ENCODE results near the gene CHTOP. TPM values are rescaled to one million over a fixed set of nuclear protein-coding genes. Genes with fewer than 3 reads are reported as not detected.
A peak's percentile ranks its signal among the peaks of the same experiment; 100 is the strongest.

The CHTOP gene
- total and polyA plus RNA-seq, 8 donors, result 54.5 to 125 (median 113) TPM

- peak overlapping the region in 1 of 2 donors; percentile 65 for H3K27ac ChIP-seq
- H3K9me3 ChIP-seq, result no peaks in the 10 kb centered on the region
- no peak overlapping the region for H3K4me3 ChIP-seq
- no peaks in the 10 kb centered on the region for H3K27me3 ChIP-seq
- TF ChIP-seq, protein P1, sequence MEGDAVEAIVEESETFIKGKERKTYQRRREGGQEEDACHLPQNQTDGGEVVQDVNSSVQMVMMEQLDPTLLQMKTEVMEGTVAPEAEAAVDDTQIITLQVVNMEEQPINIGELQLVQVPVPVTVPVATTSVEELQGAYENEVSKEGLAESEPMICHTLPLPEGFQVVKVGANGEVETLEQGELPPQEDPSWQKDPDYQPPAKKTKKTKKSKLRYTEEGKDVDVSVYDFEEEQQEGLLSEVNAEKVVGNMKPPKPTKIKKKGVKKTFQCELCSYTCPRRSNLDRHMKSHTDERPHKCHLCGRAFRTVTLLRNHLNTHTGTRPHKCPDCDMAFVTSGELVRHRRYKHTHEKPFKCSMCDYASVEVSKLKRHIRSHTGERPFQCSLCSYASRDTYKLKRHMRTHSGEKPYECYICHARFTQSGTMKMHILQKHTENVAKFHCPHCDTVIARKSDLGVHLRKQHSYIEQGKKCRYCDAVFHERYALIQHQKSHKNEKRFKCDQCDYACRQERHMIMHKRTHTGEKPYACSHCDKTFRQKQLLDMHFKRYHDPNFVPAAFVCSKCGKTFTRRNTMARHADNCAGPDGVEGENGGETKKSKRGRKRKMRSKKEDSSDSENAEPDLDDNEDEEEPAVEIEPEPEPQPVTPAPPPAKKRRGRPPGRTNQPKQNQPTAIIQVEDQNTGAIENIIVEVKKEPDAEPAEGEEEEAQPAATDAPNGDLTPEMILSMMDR (IDR thresholded peaks at IDR 0.05), result no peak
- H3K4me1 ChIP-seq, result peaks cover 0 to 41% of the 10 kb centered on the region in 2 donors
- intact Hi-C loops (cut with DNase I), result no loop called here
- DNase-seq, result no peak
- ATAC-seq, result peak; percentile 66
- peaks cover 0 to 59% of the 10 kb centered on the region in 2 donors for H3K36me3 ChIP-seq
These were observed 12.9 kb downstream of the CHTOP start for GRCh38 chr1:153646672-153647345.

DNA sequence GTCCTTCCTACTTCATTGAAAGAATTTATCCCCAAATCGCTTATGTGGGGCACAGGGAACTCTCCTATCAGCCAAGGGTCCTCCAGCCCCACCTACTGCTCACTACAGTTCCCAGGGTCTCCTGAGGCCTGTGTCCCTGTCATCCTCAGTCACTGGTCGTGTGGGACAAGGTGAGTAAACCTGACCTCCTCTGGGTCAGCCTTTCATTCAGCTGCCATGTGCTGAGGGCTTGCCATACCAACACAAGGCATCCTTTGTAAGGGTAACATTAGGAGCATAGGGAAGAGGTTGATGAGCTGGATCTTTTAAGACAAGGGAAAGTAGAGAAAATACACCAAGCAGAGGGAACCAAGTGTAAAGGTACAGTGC is 13.5 kb downstream of the CHTOP start:
- no peak for ATAC-seq
- TF ChIP-seq, protein P1 (IDR thresholded peaks at IDR 0.05), result no peak
- H3K9me3 ChIP-seq, result no peaks in the 10 kb centered on the region
- intact Hi-C loops (cut with DNase I), result no loop called here
- H3K4me1 ChIP-seq, result peaks cover 0 to 40% of the 10 kb centered on the region in 2 donors
- peaks cover 0 to 54% of the 10 kb centered on the region in 2 donors for H3K36me3 ChIP-seq
- H3K4me3 ChIP-seq, result no peak overlapping the region
- peak overlapping the region in 1 of 2 donors; percentile 65 for H3K27ac ChIP-seq
- DNase-seq, result no peak
- no peaks in the 10 kb centered on the region for H3K27me3 ChIP-seq

DNA sequence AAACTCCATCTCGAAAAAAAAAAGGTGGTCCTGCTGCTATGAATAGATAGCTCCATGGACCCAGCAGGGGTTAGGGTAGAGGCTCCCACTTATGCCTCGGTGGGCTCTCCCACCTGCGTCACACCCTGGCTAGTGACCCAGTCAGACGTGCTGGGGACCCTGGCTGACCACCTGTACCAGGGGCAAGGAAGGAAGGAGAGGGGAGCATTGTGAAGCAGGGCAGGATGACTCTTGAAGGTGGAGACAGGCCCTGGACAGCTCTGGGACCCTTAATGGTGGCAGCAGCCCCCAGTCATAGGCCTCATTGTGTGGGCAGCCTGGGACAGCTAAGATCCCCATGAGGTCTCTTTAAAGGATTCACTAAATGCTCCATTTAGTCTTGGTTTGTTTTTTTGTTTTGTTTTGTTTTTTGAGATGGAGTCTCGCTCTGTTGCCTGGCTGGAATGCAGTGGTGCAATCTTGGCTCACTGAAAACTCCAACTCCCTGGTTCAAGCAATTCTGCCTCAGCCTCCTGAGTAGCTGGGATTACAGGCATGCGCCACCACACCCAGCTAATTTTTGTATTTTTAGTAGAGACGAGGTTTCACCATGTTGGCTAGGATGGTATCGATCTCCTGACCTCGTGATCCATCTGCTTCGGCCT is 14.3 kb downstream of the CHTOP start:
- Histone ChIP-seq H3K9me3 (no peaks in the 10 kb centered on the region), H3K36me3 (peaks cover 0 to 46% of the 10 kb centered on the region in 2 donors), H3K4me1 (peaks cover 0 to 40% of the 10 kb centered on the region in 2 donors), H3K27me3 (no peaks in the 10 kb centered on the region), H3K4me3 (no peak overlapping the region), H3K27ac (no peak overlapping the region)
- intact Hi-C loops (cut with DNase I), result no loop called here
- ATAC-seq (no peak), DNase-seq (no peak)
- TF ChIP-seq, protein P1 (IDR thresholded peaks at IDR 0.05), result no peak

- Histone ChIP-seq H3K4me3 (no peak overlapping the region), H3K9me3 (no peaks in the 10 kb centered on the region), H3K27ac (no peak overlapping the region), H3K27me3 (no peaks in the 10 kb centered on the region), H3K36me3 (peaks cover 0 to 34% of the 10 kb centered on the region in 2 donors), H3K4me1 (peaks cover 0 to 32% of the 10 kb centered on the region in 2 donors)
- ATAC-seq (no peak), DNase-seq (no peak)
- TF ChIP-seq, protein P1 (IDR thresholded peaks at IDR 0.05), result no peak
- intact Hi-C loops (cut with DNase I), result no loop called here
These were observed 15.4 kb downstream of the CHTOP start for GRCh38 chr1:153649137-153649862.

DNA sequence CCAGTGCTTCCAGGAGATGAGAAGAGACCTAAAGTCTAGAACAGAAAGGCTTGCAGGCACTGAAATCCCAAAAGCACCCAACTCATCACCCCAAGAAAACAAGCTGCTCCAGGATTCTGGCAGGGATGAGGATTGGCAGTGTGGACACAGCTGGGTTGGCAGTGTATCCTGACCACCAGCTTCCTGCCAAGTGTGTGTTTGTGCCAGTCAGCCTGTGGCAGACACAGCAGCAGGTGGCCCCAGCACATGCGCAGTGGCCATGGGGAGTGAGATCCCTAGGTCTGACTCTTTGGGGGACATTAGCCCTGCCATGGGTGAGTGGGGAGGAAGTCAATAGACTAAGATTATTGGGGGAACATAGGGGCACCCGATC is 16.0 kb downstream of the CHTOP start:
- H3K36me3 ChIP-seq, result peaks cover 0 to 29% of the 10 kb centered on the region in 2 donors
- intact Hi-C loops (cut with DNase I), result no loop called here
- ATAC-seq (no peak), DNase-seq (no peak)
- peaks cover 0 to 29% of the 10 kb centered on the region in 2 donors for H3K4me1 ChIP-seq
- no peaks in the 10 kb centered on the region for H3K27me3 ChIP-seq
- H3K9me3 ChIP-seq, result no peaks in the 10 kb centered on the region
- no peak overlapping the region for H3K4me3 ChIP-seq
- no peak overlapping the region for H3K27ac ChIP-seq
- TF ChIP-seq, protein P1 (IDR thresholded peaks at IDR 0.05), result no peak

Measured in left lung (tissue), 10 donors.